Tibial nerve (tissue), 4 donors: Measurements from ENCODE around the gene PHLDA2. TPM values are rescaled to one million over a fixed set of nuclear protein-coding genes. Genes with fewer than 3 reads are reported as not detected.
A peak's percentile ranks its signal among the peaks of the same experiment; 100 is the strongest.
"Not testable (repeated sequence)": the region's sequence is repeated elsewhere in the genome, so short reads cannot be mapped to it uniquely, and the experiment has no call there.

Experiments used
- DNase-seq, 2 donors: peaks; one replicate each; pipeline ENCODE4 v3.0.0-alpha.2; 2019; ENCODE audit warnings: low spot score in 2 of 2
- H3K27ac ChIP-seq, 4 donors: fragments of 200-600 bp; sonication (generic) in 3 of 4; one replicate each; pipeline ENCODE4 v1.5.1; 2017 to 2019; ENCODE audit warnings: mild to moderate bottlenecking in 1 of 4
- H3K27me3 ChIP-seq, 2 donors: fragments of 200-600 bp; sonication (generic) in 1 of 2; one replicate each; pipeline versions ENCODE4 v1.5.1 to v1.6.0; 2017 to 2019
- H3K36me3 ChIP-seq, 3 donors: fragments of 200-600 bp; sonication (generic); one replicate each; pipeline ENCODE4 v1.5.1; 2018 to 2019
- H3K4me1 ChIP-seq, 4 donors: fragments of 200-600 bp; sonication (generic) in 3 of 4; one replicate each; pipeline ENCODE4 v1.5.1; 2017 to 2019
- H3K4me3 ChIP-seq, 4 donors: fragments of 200-600 bp; sonication (generic) in 3 of 4; one replicate each; pipeline ENCODE4 v1.5.1; 2017 to 2019; ENCODE audit warnings: mild to moderate bottlenecking in 1 of 4, moderate library complexity in 1 of 4
- H3K9me3 ChIP-seq, 4 donors: fragments of 200-600 bp; sonication (generic) in 3 of 4; one replicate each; pipeline ENCODE4 v1.5.1; 2017 to 2019
- EP300 ChIP-seq, 2 donors: sonication (generic); formaldehyde crosslinking; IDR thresholded peaks; one replicate each; pipeline ENCODE4 v1.6.1; 2017; ENCODE audit warnings: antibody characterized with exemption in 2 of 2, mild to moderate bottlenecking in 1 of 2
- POLR2A ChIP-seq, 2 donors: fragments of 450-650 bp; IDR thresholded peaks; one replicate each; pipeline ENCODE4 v1.6.1; 2017; ENCODE audit warnings: antibody characterized with exemption in 2 of 2, mild to moderate bottlenecking in 2 of 2, moderate library complexity in 2 of 2
- WGBS, 2 donors: methylation state at CpG; one replicate each; pipeline ENCODE4 v1.1.5; 2018; 5-methylcytosine and 5-hydroxymethylcytosine counted together
- total RNA-seq, 4 donors: library from RNA; depleted of rRNA; stranded (reverse); fragments of >200 nt; gene quantifications; one replicate each; pipeline ENCODE4 v1.1.0, GENCODE V29; 2016
- TF ChIP-seq, protein P1 (sequence below), 5 experiments: fragments of 200-600 bp in 3 of 5; fragments of 450-650 bp in 2 of 5; sonication (generic) in 3 of 5; IDR thresholded peaks; one replicate each; pipeline ENCODE4 v1.5.1; 2016 to 2019; ENCODE audit warnings: antibody characterized with exemption in 5 of 5, mild to moderate bottlenecking in 3 of 5, moderate library complexity in 2 of 5

Gene PHLDA2
- total RNA-seq, 4 donors from 2014 or later: 3.3 to 6.1 (median 5.1) TPM

DNA sequence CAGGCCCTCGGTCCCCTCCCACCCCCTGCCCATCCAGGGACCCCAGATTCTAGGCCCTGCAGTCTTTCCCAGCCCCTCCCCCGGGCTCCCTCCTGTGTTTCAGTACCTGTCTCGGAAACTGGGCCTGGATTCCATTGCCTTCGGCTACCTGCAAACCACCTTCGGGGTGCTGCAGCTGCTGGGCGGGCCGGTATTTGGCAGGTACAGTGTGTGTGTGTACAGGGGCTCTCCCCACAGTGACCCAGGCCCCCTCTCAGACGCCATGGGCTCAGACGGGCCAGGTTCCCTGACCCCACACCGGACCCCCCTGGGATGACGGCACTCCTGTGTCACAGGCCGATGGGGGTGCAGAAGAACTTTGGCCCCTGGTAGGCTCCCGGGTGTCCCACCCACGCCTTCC, 21.1 kb downstream of the PHLDA2 start:
- peaks cover 0 to 27% (median 8%) of the 10 kb centered on the region in 4 donors for H3K4me1 ChIP-seq
- no peak overlapping the region for H3K4me3 ChIP-seq
- TF ChIP-seq, protein P1, sequence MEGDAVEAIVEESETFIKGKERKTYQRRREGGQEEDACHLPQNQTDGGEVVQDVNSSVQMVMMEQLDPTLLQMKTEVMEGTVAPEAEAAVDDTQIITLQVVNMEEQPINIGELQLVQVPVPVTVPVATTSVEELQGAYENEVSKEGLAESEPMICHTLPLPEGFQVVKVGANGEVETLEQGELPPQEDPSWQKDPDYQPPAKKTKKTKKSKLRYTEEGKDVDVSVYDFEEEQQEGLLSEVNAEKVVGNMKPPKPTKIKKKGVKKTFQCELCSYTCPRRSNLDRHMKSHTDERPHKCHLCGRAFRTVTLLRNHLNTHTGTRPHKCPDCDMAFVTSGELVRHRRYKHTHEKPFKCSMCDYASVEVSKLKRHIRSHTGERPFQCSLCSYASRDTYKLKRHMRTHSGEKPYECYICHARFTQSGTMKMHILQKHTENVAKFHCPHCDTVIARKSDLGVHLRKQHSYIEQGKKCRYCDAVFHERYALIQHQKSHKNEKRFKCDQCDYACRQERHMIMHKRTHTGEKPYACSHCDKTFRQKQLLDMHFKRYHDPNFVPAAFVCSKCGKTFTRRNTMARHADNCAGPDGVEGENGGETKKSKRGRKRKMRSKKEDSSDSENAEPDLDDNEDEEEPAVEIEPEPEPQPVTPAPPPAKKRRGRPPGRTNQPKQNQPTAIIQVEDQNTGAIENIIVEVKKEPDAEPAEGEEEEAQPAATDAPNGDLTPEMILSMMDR (IDR thresholded peaks at IDR 0.05): no peak
- TF ChIP-seq EP300 (IDR thresholded peaks at IDR 0.05): no peak
- no peak for TF ChIP-seq POLR2A (IDR thresholded peaks at IDR 0.05)
- WGBS, 2 donors: 79 to 82% methylated on average over 8 to 13 of the region's 14 CpGs
- H3K27ac ChIP-seq: no peak overlapping the region
- no peak for DNase-seq
- peaks cover 0 to 7% (median 0%) of the 10 kb centered on the region in 4 donors for H3K9me3 ChIP-seq
- peaks cover 0 to 27% (median 0%) of the 10 kb centered on the region in 3 donors for H3K36me3 ChIP-seq
- H3K27me3 ChIP-seq: peaks cover 0 to 30% of the 10 kb centered on the region in 2 donors

DNA sequence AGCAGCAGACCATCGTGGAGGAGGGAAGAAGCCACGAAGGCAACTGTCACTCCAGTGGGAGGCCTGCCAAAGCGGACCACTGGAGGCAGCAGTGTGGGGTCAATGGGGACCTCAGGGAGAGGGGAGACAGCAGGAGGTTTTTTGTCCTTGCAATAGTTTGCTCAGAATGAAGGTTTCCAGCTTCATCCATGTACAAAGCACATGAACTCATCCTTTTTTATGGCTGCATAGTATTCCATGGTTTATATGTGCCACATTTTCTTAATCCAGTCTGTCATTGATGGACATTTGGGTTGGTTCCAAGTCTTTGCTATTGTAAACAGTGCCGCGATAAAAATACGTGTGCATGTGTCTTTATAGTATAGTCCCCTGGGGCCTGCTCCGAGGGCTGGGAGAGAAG, 23.9 kb downstream of the PHLDA2 start:
- H3K36me3 ChIP-seq: peaks cover 0 to 27% (median 0%) of the 10 kb centered on the region in 3 donors
- H3K27me3 ChIP-seq: peaks cover 0 to 30% of the 10 kb centered on the region in 2 donors
- WGBS, 2 donors: 82 to 90% methylated on average over 7 of the region's 7 CpGs
- H3K4me3 ChIP-seq, H3K27ac ChIP-seq, H3K9me3 ChIP-seq, DNase-seq: not testable (repeated sequence)
- H3K4me1 ChIP-seq: peaks cover 0 to 51% (median 19%) of the 10 kb centered on the region in 4 donors

DNA sequence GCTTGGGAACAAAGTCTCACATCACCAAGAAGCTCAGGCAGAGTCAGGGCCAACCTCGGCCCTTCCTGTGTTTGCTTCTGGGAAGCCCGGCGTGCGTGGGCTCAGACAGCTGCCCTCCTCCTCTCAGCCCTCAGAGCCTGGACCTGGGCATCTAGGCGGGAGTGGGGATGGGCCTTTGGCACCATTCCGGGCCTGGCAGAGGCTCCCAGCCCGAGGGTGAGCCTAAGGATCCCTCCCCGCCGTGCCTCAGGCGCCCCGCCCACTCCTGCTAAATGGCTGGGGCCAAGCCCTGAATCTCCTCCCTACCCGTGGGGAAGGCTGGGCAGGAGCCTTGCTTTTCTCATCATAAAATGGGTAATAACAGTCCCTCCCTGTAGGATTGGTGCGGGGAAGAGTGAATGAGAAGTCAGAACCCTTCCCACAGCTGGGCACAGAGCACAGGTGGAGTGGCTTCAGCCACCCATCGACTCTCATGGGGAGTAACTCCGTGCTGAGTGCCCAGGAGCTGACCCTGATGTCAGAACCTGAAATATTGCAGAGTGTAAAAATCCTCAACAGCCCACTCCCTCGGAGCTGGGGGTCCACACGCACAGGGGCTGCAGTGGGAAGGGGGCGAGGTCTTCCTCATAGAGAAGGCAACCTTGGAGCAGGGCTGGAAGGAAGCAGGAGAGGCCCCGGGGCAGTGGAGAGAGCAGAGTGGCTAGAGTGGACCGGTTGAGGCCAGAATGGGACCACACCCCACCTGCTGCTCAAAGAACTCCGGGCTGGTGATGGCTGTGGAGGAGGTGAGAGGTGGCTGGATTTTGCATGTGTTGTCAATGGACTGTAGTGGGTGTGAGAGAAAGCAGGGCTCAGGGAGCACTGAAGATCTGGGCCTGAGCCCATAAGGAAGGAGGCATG, 24.8 kb downstream of the PHLDA2 start:
- H3K27ac ChIP-seq: peak overlapping the region in 1 of 4 donors; percentile 87

DNA sequence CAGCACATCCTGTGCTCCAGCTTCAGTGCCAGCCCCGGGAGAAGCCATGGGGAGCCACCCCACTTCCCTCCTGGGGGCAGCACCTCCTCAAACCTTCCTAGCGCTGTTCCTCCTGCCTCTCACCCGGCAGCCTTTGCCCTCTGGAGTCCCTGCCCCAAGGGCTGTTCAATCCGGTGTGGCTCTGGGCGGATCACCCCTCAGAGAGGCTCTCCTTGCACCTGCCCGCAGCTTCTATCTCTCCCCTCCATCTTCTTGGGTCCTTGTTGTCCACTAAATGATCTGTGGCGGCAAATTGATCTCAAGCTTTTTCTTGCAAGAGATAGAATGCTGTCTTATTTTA, 25.6 kb downstream of the PHLDA2 start:
- 84 to 85% methylated on average over 7 of the region's 7 CpGs for WGBS, 2 donors
- no peak for DNase-seq
- Histone ChIP-seq H3K27me3 (peaks cover 0 to 18% of the 10 kb centered on the region in 2 donors), H3K4me3 (no peak overlapping the region), H3K9me3 (peaks cover 0 to 7% (median 0%) of the 10 kb centered on the region in 4 donors), H3K27ac (peak overlapping the region in 1 of 4 donors; percentile 87), H3K36me3 (peaks cover 0 to 27% (median 0%) of the 10 kb centered on the region in 3 donors), H3K4me1 (peaks cover 0 to 53% (median 16%) of the 10 kb centered on the region in 4 donors)
- TF ChIP-seq, protein P1 (IDR thresholded peaks at IDR 0.05): no peak
- no peak for TF ChIP-seq EP300 (IDR thresholded peaks at IDR 0.05)
- TF ChIP-seq POLR2A (IDR thresholded peaks at IDR 0.05): no peak

More for the DNA sequence above, 24.8 kb downstream of the PHLDA2 start:
- 64 to 71% methylated on average over 21 of the region's 21 CpGs for WGBS, 2 donors
- Histone ChIP-seq H3K9me3 (peaks cover 0 to 7% (median 0%) of the 10 kb centered on the region in 4 donors), H3K4me3 (no peak overlapping the region), H3K27me3 (peaks cover 0 to 26% of the 10 kb centered on the region in 2 donors), H3K4me1 (peaks cover 0 to 53% (median 16%) of the 10 kb centered on the region in 4 donors), H3K36me3 (peaks cover 0 to 27% (median 0%) of the 10 kb centered on the region in 3 donors)
- no peak for DNase-seq
- TF ChIP-seq, protein P1 (IDR thresholded peaks at IDR 0.05): no peak
- TF ChIP-seq EP300 (IDR thresholded peaks at IDR 0.05) (no peak), POLR2A (IDR thresholded peaks at IDR 0.05) (no peak)

DNA sequence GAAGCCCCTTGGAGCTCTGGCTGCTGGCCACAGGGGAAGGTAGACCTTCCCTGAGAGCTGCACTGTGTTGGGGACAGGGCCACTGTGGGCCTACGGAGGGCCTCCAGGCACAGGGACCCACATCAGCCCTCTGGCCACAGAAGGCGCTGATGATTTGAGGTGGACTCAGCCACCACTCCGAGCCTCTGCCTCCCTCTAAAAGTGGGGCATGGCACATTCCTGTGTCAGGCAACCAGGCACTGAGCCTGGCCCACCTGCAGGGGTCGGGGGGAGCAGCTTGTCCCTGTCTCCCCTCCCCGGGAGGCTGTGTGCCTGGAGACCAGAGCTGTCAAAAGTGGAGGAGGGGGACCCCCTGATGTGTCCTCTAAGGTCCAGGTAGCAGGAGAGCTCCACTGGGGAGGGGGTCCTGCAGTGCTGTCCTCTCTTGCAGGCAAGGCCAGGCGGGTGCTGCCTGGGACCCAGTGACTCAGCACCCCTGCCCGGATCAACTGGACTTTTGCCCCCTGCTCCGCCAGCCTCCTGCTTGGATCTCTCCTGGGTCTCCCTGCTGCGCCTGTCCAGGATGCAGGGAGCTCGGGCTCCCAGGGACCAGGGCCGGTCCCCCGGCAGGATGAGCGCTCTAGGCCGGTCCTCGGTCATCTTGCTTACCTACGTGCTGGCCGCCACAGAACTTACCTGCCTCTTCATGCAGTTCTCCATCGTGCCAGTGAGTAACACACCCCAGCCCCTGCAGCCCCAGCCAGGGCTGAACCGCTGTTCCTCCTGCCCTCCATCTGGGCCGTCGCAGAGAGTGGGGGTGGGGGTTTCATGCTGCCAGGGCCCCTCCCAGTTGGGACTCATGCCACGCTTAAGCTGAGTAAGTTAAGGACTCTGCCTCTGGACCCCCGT, 26.2 kb downstream of the PHLDA2 start:
- peaks cover 0 to 12% of the 10 kb centered on the region in 2 donors for H3K27me3 ChIP-seq
- 62 to 70% methylated on average over 11 to 20 of the region's 23 CpGs for WGBS, 2 donors
- TF ChIP-seq, protein P1 (IDR thresholded peaks at IDR 0.05): no peak
- no peak for TF ChIP-seq POLR2A (IDR thresholded peaks at IDR 0.05)
- no peak for TF ChIP-seq EP300 (IDR thresholded peaks at IDR 0.05)
- peak overlapping the region in 2 of 4 donors; percentile 87 to 91 for H3K27ac ChIP-seq
- H3K36me3 ChIP-seq: peaks cover 0 to 25% (median 0%) of the 10 kb centered on the region in 3 donors
- DNase-seq: no peak
- H3K9me3 ChIP-seq: peaks cover 0 to 7% (median 0%) of the 10 kb centered on the region in 4 donors
- peak overlapping the region in 3 of 4 donors; percentile 43 to 80 (median 73) for H3K4me3 ChIP-seq
- H3K4me1 ChIP-seq: peaks cover 0 to 59% (median 21%) of the 10 kb centered on the region in 4 donors
